Karpas-422 (cell line): ENCODE results near the gene FAM83G. TPM values are rescaled to one million over a fixed set of nuclear protein-coding genes. Genes with fewer than 3 reads are reported as not detected.

Experiments
- DNase-seq: peaks from one replicate; pipeline ENCODE4 v3.0.0-alpha.2; 2015
- H2AFZ ChIP-seq: fragments of 200-600 bp; sonication (generic); 2 replicates; pipeline ENCODE4 v1.6.1; 2014; ENCODE audit warnings: antibody characterized with exemption, low read length, mixed read lengths
- H3K27ac ChIP-seq: fragments of 200-600 bp; sonication (generic); 2 replicates; pipeline ENCODE4 v1.5.1; 2014; ENCODE audit warnings: mild to moderate bottlenecking, low read length, moderate library complexity
- H3K27me3 ChIP-seq: fragments of 200-600 bp; sonication (generic); 2 replicates; pipeline ENCODE4 v1.6.1; 2014; ENCODE audit warnings: low read length, mixed read lengths
- H3K36me3 ChIP-seq: fragments of 200-600 bp; sonication (generic); 2 replicates; pipeline ENCODE4 v1.6.1; 2014; ENCODE audit warnings: low read length, mixed read lengths; ENCODE audit not compliant: insufficient read depth
- H3K4me1 ChIP-seq: fragments of 200-600 bp; sonication (generic); 2 replicates; pipeline ENCODE4 v1.6.1; 2014; ENCODE audit warnings: mild to moderate bottlenecking, low read length, mixed read lengths
- H3K4me2 ChIP-seq: fragments of 200-600 bp; sonication (generic); 2 replicates; pipeline ENCODE4 v1.6.1; 2014; ENCODE audit warnings: low read length, low read depth, mild to moderate bottlenecking; ENCODE audit not compliant: poor library complexity, severe bottlenecking
- H3K4me3 ChIP-seq: fragments of 200-600 bp; sonication (generic); 2 replicates; pipeline ENCODE4 v1.5.1; 2014; ENCODE audit warnings: mild to moderate bottlenecking, antibody characterized with exemption, low read length, mixed read lengths
- H3K79me2 ChIP-seq: fragments of 200-600 bp; sonication (generic); 2 replicates; pipeline ENCODE4 v1.6.1; 2014; ENCODE audit warnings: mild to moderate bottlenecking, low read length, mixed read lengths
- H3K9ac ChIP-seq: fragments of 200-600 bp; sonication (generic); 2 replicates; pipeline ENCODE4 v1.6.0; 2014; ENCODE audit warnings: low read length
- H3K9me2 ChIP-seq: fragments of 200-600 bp; sonication (generic), shearing (Covaris generic); replicated peaks from 2 replicates; pipeline ENCODE4 v1.6.0; 2014; ENCODE audit warnings: mild to moderate bottlenecking, low read length, moderate library complexity; ENCODE audit not compliant: insufficient read depth
- H3K9me3 ChIP-seq: fragments of 300-700, 200-600 bp; sonication (generic); 2 replicates; pipeline ENCODE4 v1.6.1; 2014; ENCODE audit warnings: low read length, mixed read lengths
- H4K20me1 ChIP-seq: fragments of 200-600 bp; sonication (generic); 2 replicates; pipeline ENCODE4 v1.6.1; 2014; ENCODE audit warnings: mild to moderate bottlenecking, antibody characterized with exemption, low read length, low read depth; ENCODE audit not compliant: insufficient read depth
- total RNA-seq: library from RNA; depleted of rRNA; stranded (reverse); fragments of >200 nt; shearing (Covaris generic); gene quantifications from 2 replicates; pipeline ENCODE4 v1.2.3, GENCODE V29; 2014; ENCODE audit warnings: low replicate concordance

Gene FAM83G
- total RNA-seq, 1 experiment from 2014 or later, result 9.2 TPM

GRCh38 chr17:18961634-18962493 is 42.7 kb downstream of the FAM83G start:
- H4K20me1 ChIP-seq, result no peaks in the 10 kb centered on the region
- no peak overlapping the region for H3K9ac ChIP-seq
- no peak overlapping the region for H2AFZ ChIP-seq
- H3K4me2 ChIP-seq, result no peak overlapping the region
- H3K79me2 ChIP-seq, result no peaks in the 10 kb centered on the region
- DNase-seq, result no peak
- no peaks in the 10 kb centered on the region for H3K4me1 ChIP-seq
- no peaks in the 10 kb centered on the region for H3K9me3 ChIP-seq
- no peak overlapping the region for H3K27ac ChIP-seq
- no peak overlapping the region for H3K4me3 ChIP-seq
- H3K27me3 ChIP-seq, result no peaks in the 10 kb centered on the region
- H3K36me3 ChIP-seq, result no peaks in the 10 kb centered on the region
- no peaks in the 10 kb centered on the region for H3K9me2 ChIP-seq

- no peak overlapping the region for H3K4me3 ChIP-seq
- H2AFZ ChIP-seq, result no peak overlapping the region
- H3K9ac ChIP-seq, result no peak overlapping the region
These were observed 43.6 kb downstream of the FAM83G start for GRCh38 chr17:18960803-18961511.

GRCh38 chr17:18960241-18960665 is 44.3 kb downstream of the FAM83G start:
- no peak overlapping the region for H3K4me2 ChIP-seq
- no peaks in the 10 kb centered on the region for H4K20me1 ChIP-seq
- DNase-seq, result no peak
- no peaks in the 10 kb centered on the region for H3K9me3 ChIP-seq
- no peaks in the 10 kb centered on the region for H3K27me3 ChIP-seq
- no peak overlapping the region for H2AFZ ChIP-seq
- no peak overlapping the region for H3K27ac ChIP-seq
- H3K9ac ChIP-seq, result no peak overlapping the region
- no peaks in the 10 kb centered on the region for H3K79me2 ChIP-seq
- no peaks in the 10 kb centered on the region for H3K36me3 ChIP-seq
- no peaks in the 10 kb centered on the region for H3K4me1 ChIP-seq
- no peak overlapping the region for H3K4me3 ChIP-seq
- H3K9me2 ChIP-seq, result no peaks in the 10 kb centered on the region

More at GRCh38 chr17:18960803-18961511, 43.6 kb downstream of the FAM83G start:
- H3K4me2 ChIP-seq, result no peak overlapping the region
- H3K9me3 ChIP-seq, result no peaks in the 10 kb centered on the region
- no peaks in the 10 kb centered on the region for H3K27me3 ChIP-seq
- no peaks in the 10 kb centered on the region for H3K79me2 ChIP-seq
- DNase-seq, result peak; percentile 92
- H3K36me3 ChIP-seq, result no peaks in the 10 kb centered on the region
- no peak overlapping the region for H3K27ac ChIP-seq
- no peaks in the 10 kb centered on the region for H3K4me1 ChIP-seq
- H3K9me2 ChIP-seq, result no peaks in the 10 kb centered on the region
- H4K20me1 ChIP-seq, result no peaks in the 10 kb centered on the region

GRCh38 chr17:18959845-18960240 is 44.7 kb downstream of the FAM83G start:
- Histone ChIP-seq H3K27ac (no peak overlapping the region), H3K4me1 (no peaks in the 10 kb centered on the region), H3K9me2 (no peaks in the 10 kb centered on the region), H4K20me1 (no peaks in the 10 kb centered on the region), H3K36me3 (no peaks in the 10 kb centered on the region), H3K4me3 (no peak overlapping the region), H3K79me2 (no peaks in the 10 kb centered on the region), H2AFZ (no peak overlapping the region), H3K9me3 (no peaks in the 10 kb centered on the region), H3K4me2 (no peak overlapping the region), H3K27me3 (no peaks in the 10 kb centered on the region), H3K9ac (no peak overlapping the region)
- no peak for DNase-seq

- Histone ChIP-seq H3K4me3 (no peak overlapping the region), H4K20me1 (no peaks in the 10 kb centered on the region), H3K9ac (no peak overlapping the region), H3K27ac (no peak overlapping the region), H2AFZ (no peak overlapping the region), H3K79me2 (no peaks in the 10 kb centered on the region), H3K4me1 (no peaks in the 10 kb centered on the region), H3K36me3 (no peaks in the 10 kb centered on the region), H3K9me3 (no peaks in the 10 kb centered on the region), H3K4me2 (no peak overlapping the region), H3K27me3 (no peaks in the 10 kb centered on the region), H3K9me2 (no peaks in the 10 kb centered on the region)
- no peak for DNase-seq
These were observed 45.3 kb downstream of the FAM83G start for GRCh38 chr17:18959071-18959844.

GRCh38 chr17:18958611-18959010 is 46.0 kb downstream of the FAM83G start:
- H3K27me3 ChIP-seq, result no peaks in the 10 kb centered on the region
- H4K20me1 ChIP-seq, result no peaks in the 10 kb centered on the region
- H3K9ac ChIP-seq, result no peak overlapping the region
- H3K9me2 ChIP-seq, result no peaks in the 10 kb centered on the region
- no peaks in the 10 kb centered on the region for H3K36me3 ChIP-seq
- H3K27ac ChIP-seq, result no peak overlapping the region
- H3K4me2 ChIP-seq, result no peak overlapping the region
- no peaks in the 10 kb centered on the region for H3K4me1 ChIP-seq
- H2AFZ ChIP-seq, result no peak overlapping the region
- no peak overlapping the region for H3K4me3 ChIP-seq
- no peaks in the 10 kb centered on the region for H3K79me2 ChIP-seq
- DNase-seq, result no peak
- H3K9me3 ChIP-seq, result no peaks in the 10 kb centered on the region

- Histone ChIP-seq H4K20me1 (no peaks in the 10 kb centered on the region), H3K27me3 (no peaks in the 10 kb centered on the region), H3K4me1 (no peaks in the 10 kb centered on the region), H3K9me3 (no peaks in the 10 kb centered on the region), H3K9me2 (no peaks in the 10 kb centered on the region), H3K79me2 (no peaks in the 10 kb centered on the region), H3K27ac (no peak overlapping the region), H3K36me3 (no peaks in the 10 kb centered on the region), H2AFZ (no peak overlapping the region), H3K9ac (no peak overlapping the region), H3K4me2 (no peak overlapping the region), H3K4me3 (no peak overlapping the region)
- DNase-seq, result no peak
These were observed 46.7 kb downstream of the FAM83G start for GRCh38 chr17:18957831-18958230.

GRCh38 chr17:18956581-18956980 is 48.0 kb downstream of the FAM83G start:
- no peak for DNase-seq
- H3K9me2 ChIP-seq, result no peaks in the 10 kb centered on the region
- no peaks in the 10 kb centered on the region for H4K20me1 ChIP-seq
- no peak overlapping the region for H3K4me2 ChIP-seq
- no peaks in the 10 kb centered on the region for H3K79me2 ChIP-seq
- no peaks in the 10 kb centered on the region for H3K27me3 ChIP-seq
- no peak overlapping the region for H3K27ac ChIP-seq
- no peak overlapping the region for H2AFZ ChIP-seq
- no peaks in the 10 kb centered on the region for H3K9me3 ChIP-seq
- H3K4me3 ChIP-seq, result no peak overlapping the region
- H3K9ac ChIP-seq, result no peak overlapping the region
- H3K4me1 ChIP-seq, result no peaks in the 10 kb centered on the region
- H3K36me3 ChIP-seq, result no peaks in the 10 kb centered on the region
